ENCODE results near the gene ENOX2.
"Not testable (repeated sequence)": the region's sequence is repeated elsewhere in the genome, so short reads cannot be mapped to it uniquely, and the experiment has no call there.

The ENOX2 gene

GRCh38 chrX:130902783-130903613 lies at the start of gene ENOX2:
Gene ENOX2, minus strand, starts transcription at chrX:130903209. Its CDS starts 199,993 bp downstream, at chrX:130703216.
- peak; percentile 97 for DNase-seq

GRCh38 chrX:130952266-130953043 lies 49.4 kb upstream of the ENOX2 start:
- DNase-seq = peak; percentile 85

GRCh38 chrX:130944230-130944629 lies 41.2 kb upstream of the ENOX2 start:
- DNase-seq = no peak

GRCh38 chrX:130937101-130937500 lies 34.1 kb upstream of the ENOX2 start:
- no peak for DNase-seq

GRCh38 chrX:130933358-130933757 lies 30.3 kb upstream of the ENOX2 start:
- peak; percentile 18 for DNase-seq

- DNase-seq = not testable (repeated sequence)
These were observed 17.4 kb upstream of the ENOX2 start for GRCh38 chrX:130920405-130920804.

GRCh38 chrX:130919676-130920075 lies 16.7 kb upstream of the ENOX2 start:
- DNase-seq = not testable (repeated sequence)

- not testable (repeated sequence) for DNase-seq
These were observed 15.5 kb upstream of the ENOX2 start for GRCh38 chrX:130918498-130918897.

GRCh38 chrX:130916636-130917422 lies 13.8 kb upstream of the ENOX2 start:
- peak; percentile 70 for DNase-seq

GRCh38 chrX:130915302-130915701 lies 12.3 kb upstream of the ENOX2 start:
- peak; percentile 8 for DNase-seq

- peak; percentile 68 for DNase-seq
These were observed 6.6 kb upstream of the ENOX2 start for GRCh38 chrX:130909469-130910136.

GRCh38 chrX:130906776-130907175 lies 3.8 kb upstream of the ENOX2 start:
- DNase-seq = no peak

GRCh38 chrX:130902446-130902782 lies 595 bp downstream of the ENOX2 start:
- DNase-seq = no peak

- DNase-seq = no peak
These were observed 6.1 kb downstream of the ENOX2 start for GRCh38 chrX:130896802-130897501.

- DNase-seq = no peak
These were observed 7.0 kb downstream of the ENOX2 start for GRCh38 chrX:130896026-130896425.

- DNase-seq = no peak
These were observed 7.7 kb downstream of the ENOX2 start for GRCh38 chrX:130895299-130895698.

- DNase-seq = no peak
These were observed 9.5 kb downstream of the ENOX2 start for GRCh38 chrX:130893356-130894085.

GRCh38 chrX:130887376-130887775 lies 15.6 kb downstream of the ENOX2 start:
- no peak for DNase-seq

- DNase-seq = no peak
These were observed 17.0 kb downstream of the ENOX2 start for GRCh38 chrX:130885996-130886395.

- DNase-seq = no peak
These were observed 17.5 kb downstream of the ENOX2 start for GRCh38 chrX:130885508-130885907.

GRCh38 chrX:130884627-130885026 lies 18.4 kb downstream of the ENOX2 start:
- DNase-seq = no peak
